ENCODE data around the gene WDR77. TPM values are rescaled to one million over a fixed set of nuclear protein-coding genes. Genes with fewer than 3 reads are reported as not detected.
A peak's percentile ranks its signal among the peaks of the same experiment; 100 is the strongest.

Gene WDR77
- total and polyA plus RNA-seq, 2 of the 13 experiments (the other 11 are each of a cell fraction or from before 2014, with no cell fraction given) = 90.6 to 108 TPM

GRCh38 chr1:111489604-111490003 lies 40.5 kb upstream of the WDR77 start (continued):
- TF ChIP-seq, protein P1, sequence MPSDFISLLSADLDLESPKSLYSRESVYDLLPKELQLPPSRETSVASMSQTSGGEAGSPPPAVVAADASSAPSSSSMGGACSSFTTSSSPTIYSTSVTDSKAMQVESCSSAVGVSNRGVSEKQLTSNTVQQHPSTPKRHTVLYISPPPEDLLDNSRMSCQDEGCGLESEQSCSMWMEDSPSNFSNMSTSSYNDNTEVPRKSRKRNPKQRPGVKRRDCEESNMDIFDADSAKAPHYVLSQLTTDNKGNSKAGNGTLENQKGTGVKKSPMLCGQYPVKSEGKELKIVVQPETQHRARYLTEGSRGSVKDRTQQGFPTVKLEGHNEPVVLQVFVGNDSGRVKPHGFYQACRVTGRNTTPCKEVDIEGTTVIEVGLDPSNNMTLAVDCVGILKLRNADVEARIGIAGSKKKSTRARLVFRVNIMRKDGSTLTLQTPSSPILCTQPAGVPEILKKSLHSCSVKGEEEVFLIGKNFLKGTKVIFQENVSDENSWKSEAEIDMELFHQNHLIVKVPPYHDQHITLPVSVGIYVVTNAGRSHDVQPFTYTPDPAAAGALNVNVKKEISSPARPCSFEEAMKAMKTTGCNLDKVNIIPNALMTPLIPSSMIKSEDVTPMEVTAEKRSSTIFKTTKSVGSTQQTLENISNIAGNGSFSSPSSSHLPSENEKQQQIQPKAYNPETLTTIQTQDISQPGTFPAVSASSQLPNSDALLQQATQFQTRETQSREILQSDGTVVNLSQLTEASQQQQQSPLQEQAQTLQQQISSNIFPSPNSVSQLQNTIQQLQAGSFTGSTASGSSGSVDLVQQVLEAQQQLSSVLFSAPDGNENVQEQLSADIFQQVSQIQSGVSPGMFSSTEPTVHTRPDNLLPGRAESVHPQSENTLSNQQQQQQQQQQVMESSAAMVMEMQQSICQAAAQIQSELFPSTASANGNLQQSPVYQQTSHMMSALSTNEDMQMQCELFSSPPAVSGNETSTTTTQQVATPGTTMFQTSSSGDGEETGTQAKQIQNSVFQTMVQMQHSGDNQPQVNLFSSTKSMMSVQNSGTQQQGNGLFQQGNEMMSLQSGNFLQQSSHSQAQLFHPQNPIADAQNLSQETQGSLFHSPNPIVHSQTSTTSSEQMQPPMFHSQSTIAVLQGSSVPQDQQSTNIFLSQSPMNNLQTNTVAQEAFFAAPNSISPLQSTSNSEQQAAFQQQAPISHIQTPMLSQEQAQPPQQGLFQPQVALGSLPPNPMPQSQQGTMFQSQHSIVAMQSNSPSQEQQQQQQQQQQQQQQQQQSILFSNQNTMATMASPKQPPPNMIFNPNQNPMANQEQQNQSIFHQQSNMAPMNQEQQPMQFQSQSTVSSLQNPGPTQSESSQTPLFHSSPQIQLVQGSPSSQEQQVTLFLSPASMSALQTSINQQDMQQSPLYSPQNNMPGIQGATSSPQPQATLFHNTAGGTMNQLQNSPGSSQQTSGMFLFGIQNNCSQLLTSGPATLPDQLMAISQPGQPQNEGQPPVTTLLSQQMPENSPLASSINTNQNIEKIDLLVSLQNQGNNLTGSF (CRISPR knock-in tag; IDR thresholded peaks at IDR 0.05) = no peak
- TF ChIP-seq ZNF256 (CRISPR knock-in tag; conservative IDR thresholded peaks at IDR 0.05) = no peak
- no peak for TF ChIP-seq ZFP36L2 (CRISPR knock-in tag; IDR thresholded peaks at IDR 0.05)
- TF ChIP-seq, protein P2, sequence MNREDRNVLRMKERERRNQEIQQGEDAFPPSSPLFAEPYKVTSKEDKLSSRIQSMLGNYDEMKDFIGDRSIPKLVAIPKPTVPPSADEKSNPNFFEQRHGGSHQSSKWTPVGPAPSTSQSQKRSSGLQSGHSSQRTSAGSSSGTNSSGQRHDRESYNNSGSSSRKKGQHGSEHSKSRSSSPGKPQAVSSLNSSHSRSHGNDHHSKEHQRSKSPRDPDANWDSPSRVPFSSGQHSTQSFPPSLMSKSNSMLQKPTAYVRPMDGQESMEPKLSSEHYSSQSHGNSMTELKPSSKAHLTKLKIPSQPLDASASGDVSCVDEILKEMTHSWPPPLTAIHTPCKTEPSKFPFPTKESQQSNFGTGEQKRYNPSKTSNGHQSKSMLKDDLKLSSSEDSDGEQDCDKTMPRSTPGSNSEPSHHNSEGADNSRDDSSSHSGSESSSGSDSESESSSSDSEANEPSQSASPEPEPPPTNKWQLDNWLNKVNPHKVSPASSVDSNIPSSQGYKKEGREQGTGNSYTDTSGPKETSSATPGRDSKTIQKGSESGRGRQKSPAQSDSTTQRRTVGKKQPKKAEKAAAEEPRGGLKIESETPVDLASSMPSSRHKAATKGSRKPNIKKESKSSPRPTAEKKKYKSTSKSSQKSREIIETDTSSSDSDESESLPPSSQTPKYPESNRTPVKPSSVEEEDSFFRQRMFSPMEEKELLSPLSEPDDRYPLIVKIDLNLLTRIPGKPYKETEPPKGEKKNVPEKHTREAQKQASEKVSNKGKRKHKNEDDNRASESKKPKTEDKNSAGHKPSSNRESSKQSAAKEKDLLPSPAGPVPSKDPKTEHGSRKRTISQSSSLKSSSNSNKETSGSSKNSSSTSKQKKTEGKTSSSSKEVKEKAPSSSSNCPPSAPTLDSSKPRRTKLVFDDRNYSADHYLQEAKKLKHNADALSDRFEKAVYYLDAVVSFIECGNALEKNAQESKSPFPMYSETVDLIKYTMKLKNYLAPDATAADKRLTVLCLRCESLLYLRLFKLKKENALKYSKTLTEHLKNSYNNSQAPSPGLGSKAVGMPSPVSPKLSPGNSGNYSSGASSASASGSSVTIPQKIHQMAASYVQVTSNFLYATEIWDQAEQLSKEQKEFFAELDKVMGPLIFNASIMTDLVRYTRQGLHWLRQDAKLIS (CRISPR knock-in tag; IDR thresholded peaks at IDR 0.05) = no peak
- 0 out of 2 replicates have a peak, but pooled peaks have one; percentile 29 for TF ChIP-seq ELF3 (CRISPR knock-in tag; IDR thresholded peaks at IDR 0.05)
- TF ChIP-seq GABPA (IDR thresholded peaks at IDR 0.05; ENCODE audit: low read depth, low read length) = no peak
- TF ChIP-seq GABPA (CRISPR knock-in tag; IDR thresholded peaks at IDR 0.05; ENCODE audit: low read depth) = no peak
- TF ChIP-seq, protein P3, sequence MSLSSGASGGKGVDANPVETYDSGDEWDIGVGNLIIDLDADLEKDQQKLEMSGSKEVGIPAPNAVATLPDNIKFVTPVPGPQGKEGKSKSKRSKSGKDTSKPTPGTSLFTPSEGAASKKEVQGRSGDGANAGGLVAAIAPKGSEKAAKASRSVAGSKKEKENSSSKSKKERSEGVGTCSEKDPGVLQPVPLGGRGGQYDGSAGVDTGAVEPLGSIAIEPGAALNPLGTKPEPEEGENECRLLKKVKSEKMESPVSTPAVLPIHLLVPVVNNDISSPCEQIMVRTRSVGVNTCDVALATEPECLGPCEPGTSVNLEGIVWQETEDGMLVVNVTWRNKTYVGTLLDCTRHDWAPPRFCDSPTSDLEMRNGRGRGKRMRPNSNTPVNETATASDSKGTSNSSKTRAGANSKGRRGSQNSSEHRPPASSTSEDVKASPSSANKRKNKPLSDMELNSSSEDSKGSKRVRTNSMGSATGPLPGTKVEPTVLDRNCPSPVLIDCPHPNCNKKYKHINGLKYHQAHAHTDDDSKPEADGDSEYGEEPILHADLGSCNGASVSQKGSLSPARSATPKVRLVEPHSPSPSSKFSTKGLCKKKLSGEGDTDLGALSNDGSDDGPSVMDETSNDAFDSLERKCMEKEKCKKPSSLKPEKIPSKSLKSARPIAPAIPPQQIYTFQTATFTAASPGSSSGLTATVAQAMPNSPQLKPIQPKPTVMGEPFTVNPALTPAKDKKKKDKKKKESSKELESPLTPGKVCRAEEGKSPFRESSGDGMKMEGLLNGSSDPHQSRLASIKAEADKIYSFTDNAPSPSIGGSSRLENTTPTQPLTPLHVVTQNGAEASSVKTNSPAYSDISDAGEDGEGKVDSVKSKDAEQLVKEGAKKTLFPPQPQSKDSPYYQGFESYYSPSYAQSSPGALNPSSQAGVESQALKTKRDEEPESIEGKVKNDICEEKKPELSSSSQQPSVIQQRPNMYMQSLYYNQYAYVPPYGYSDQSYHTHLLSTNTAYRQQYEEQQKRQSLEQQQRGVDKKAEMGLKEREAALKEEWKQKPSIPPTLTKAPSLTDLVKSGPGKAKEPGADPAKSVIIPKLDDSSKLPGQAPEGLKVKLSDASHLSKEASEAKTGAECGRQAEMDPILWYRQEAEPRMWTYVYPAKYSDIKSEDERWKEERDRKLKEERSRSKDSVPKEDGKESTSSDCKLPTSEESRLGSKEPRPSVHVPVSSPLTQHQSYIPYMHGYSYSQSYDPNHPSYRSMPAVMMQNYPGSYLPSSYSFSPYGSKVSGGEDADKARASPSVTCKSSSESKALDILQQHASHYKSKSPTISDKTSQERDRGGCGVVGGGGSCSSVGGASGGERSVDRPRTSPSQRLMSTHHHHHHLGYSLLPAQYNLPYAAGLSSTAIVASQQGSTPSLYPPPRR (CRISPR knock-in tag; IDR thresholded peaks at IDR 0.05; ENCODE audit: borderline replicate concordance) = no peak
- TF ChIP-seq ONECUT2 (CRISPR knock-in tag; IDR thresholded peaks at IDR 0.05) = no peak
- no peak for TF ChIP-seq GLMP (CRISPR knock-in tag; IDR thresholded peaks at IDR 0.05; ENCODE audit: borderline replicate concordance)
- TF ChIP-seq KDM1A (CRISPR knock-in tag; IDR thresholded peaks at IDR 0.05) = no peak
- TF ChIP-seq ZNF790 (CRISPR knock-in tag; IDR thresholded peaks at IDR 0.05; ENCODE audit: borderline replicate concordance) = no peak
- no peak for TF ChIP-seq ZNF598 (CRISPR knock-in tag; IDR thresholded peaks at IDR 0.05; ENCODE audit: borderline replicate concordance)
- no peak for TF ChIP-seq ETV6 (CRISPR knock-in tag; conservative IDR thresholded peaks at IDR 0.05)
- no peak for TF ChIP-seq NR2F1 (CRISPR knock-in tag; IDR thresholded peaks at IDR 0.05)
- TF ChIP-seq TBX2 (CRISPR knock-in tag; IDR thresholded peaks at IDR 0.05; ENCODE audit: borderline replicate concordance) = no peak

Data from HepG2 (cell line).